Activated CD4-positive, alpha-beta T cell treated with anti-CD3 and anti-CD28 coated beads for 36 hours (primary cell): ENCODE measurements around the gene TSPAN9. TPM values are rescaled to one million over a fixed set of nuclear protein-coding genes. Genes with fewer than 3 reads are reported as not detected.

Source experiments
- ATAC-seq: fragments of 200-7000 bp; cut with Tn5 transposase; one replicate; pipeline ENCODE4 v1.10.0; 2021; ENCODE audit warnings: mild to moderate bottlenecking, moderate library complexity
- CTCF ChIA-PET: fragments of 350-600 bp; sonication (Branson Sonifier 250); formaldehyde crosslinking; loops from one replicate; lab custom pipeline; 2021; ENCODE audit warnings: antibody characterized with exemption; lab: Charles Lee
- POLR2A ChIA-PET: fragments of 350-600 bp; sonication (Branson Sonifier 250); formaldehyde crosslinking; loops from one replicate; lab custom pipeline; 2021; ENCODE audit warnings: antibody characterized with exemption, inconsistent platforms; lab: Charles Lee
- DNase-seq: peaks from one replicate; pipeline ENCODE4 v3.0.0-alpha.2; 2020
- H3K27ac Mint-ChIP-seq: one replicate; pipeline ENCODE4 v1.8.0; 2021; ENCODE audit warnings: mixed read lengths
- H3K27me3 Mint-ChIP-seq: one replicate; pipeline ENCODE4 v1.8.0; 2021; ENCODE audit warnings: mixed read lengths
- H3K36me3 Mint-ChIP-seq: one replicate; pipeline ENCODE4 v1.8.0; 2021; ENCODE audit warnings: low read depth, mixed read lengths
- H3K4me1 Mint-ChIP-seq: one replicate; pipeline ENCODE4 v1.8.0; 2021; ENCODE audit warnings: mixed read lengths
- H3K4me3 Mint-ChIP-seq: one replicate; pipeline ENCODE4 v1.8.0; 2021; ENCODE audit warnings: mild to moderate bottlenecking, moderate library complexity, mixed read lengths
- H3K9me3 Mint-ChIP-seq: one replicate; pipeline ENCODE4 v1.8.0; 2021; ENCODE audit warnings: low read depth, mixed read lengths
- intact Hi-C, 2 experiments: fragments of 100-400 bp; cut with DNase I in 1 of 2; cut with micrococcal nuclease in 1 of 2; formaldehyde crosslinking; loops; one replicate each; pipeline versions ENCODE4 v1.14.2 to v1.15.1; 2022 to 2024; cut with DNase I, micrococcal nuclease
- total RNA-seq, 2 experiments: library from RNA; stranded (reverse); gene quantifications; one replicate each; pipeline ENCODE4 v1.2.3, GENCODE V29; 2021

Gene TSPAN9
- total RNA-seq, 2 experiments from 2014 or later, result 0.82 to 1.3 TPM

DNA sequence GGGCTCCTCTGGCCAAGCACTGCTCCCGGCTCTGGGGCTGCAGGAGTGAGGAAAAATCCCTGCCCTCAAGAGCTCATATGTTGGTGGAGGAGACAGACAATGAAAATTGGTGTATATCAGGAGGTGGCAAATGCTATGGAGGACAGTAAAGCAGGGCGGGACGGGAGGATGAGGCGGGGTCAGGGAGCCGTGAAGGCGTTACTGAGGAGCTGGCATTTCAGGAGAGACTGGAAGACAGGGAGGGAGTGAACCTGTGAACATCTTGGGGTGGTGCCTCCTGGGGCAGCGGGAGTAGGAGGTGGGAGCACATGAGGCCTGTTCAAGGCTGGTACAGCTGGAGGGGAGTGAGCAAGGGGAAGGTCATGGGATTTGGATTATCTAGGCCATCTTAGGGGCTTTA lies 26.6 kb downstream of the TSPAN9 start:
- Mint-ChIP-seq H3K27me3 (no peaks in the 10 kb centered on the region), H3K4me3 (no peak overlapping the region), H3K4me1 (peaks cover 9% of the 10 kb centered on the region), H3K36me3 (peaks cover 9% of the 10 kb centered on the region), H3K27ac (no peak overlapping the region), H3K9me3 (peaks cover 12% of the 10 kb centered on the region)
- intact Hi-C loops, result no loop called here
- ChIA-PET CTCF (no interaction called here), POLR2A (no interaction called here)
- no peak for DNase-seq
- ATAC-seq, result no peak

DNA sequence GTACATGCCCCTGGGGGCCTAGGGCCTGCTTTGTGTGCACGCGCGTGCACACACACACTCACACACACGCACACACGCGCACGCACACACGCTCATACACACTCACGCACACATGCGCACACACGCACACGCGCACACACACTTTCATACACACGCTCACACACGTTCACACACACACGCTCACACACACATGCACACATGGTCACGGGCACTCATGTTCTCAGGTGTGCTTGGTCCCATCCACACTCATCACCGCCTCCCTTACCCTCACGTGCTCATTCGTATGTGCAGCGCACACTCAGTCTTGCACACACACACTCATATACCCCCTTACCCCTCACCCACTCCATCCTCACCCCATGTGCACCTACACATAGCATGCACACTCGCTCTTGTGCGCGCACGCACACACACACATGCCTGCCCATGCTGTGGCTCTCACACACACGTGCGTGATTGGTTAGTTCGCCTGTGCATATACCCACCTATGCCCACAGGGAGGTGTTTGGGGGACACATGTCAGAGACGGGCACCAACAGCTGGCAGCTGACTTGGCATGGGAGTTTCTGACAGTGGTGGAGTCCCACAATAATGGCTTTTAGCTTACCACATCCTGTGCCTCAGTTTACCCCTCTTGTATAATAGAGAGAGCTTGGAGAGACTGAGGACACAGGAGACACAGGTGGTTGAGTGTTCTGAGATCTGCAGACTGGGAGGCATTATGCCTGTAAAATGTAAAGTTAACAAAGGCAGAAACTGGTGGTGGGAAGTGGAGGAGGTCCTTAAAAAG lies 28.7 kb downstream of the TSPAN9 start:
- intact Hi-C loops, result no loop called here
- H3K27me3 Mint-ChIP-seq, result no peaks in the 10 kb centered on the region
- no peak overlapping the region for H3K4me3 Mint-ChIP-seq
- H3K9me3 Mint-ChIP-seq, result no peaks in the 10 kb centered on the region
- peaks cover 9% of the 10 kb centered on the region for H3K4me1 Mint-ChIP-seq
- ChIA-PET POLR2A (no interaction called here), CTCF (interaction anchor here (0.6 to 1.5 kb wide), 2 partner anchors 53 to 169 kb away, joined by 3 read pairs; no protein-coding TSS in a partner anchor)
- no peaks in the 10 kb centered on the region for H3K36me3 Mint-ChIP-seq
- DNase-seq (no peak), ATAC-seq (no peak)
- no peak overlapping the region for H3K27ac Mint-ChIP-seq

DNA sequence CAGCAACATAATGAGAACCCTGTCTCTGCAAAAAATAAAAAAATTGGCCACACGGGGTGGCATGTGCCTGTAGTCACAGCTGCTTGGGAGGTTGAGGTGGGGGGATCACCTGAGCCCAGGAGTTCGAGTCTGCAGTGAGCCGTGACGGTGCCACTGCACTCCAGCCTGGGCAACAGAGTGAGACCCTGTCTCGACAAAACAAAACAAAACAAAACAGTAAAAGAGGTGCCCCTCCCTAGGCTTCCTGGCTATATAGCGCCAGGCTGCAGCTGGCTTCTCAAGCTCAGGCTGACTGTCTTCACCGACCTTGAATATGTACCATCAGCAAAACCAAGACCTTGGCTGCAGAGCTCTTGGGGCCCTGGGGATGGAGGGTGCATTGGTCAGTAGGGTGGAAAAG lies 29.4 kb downstream of the TSPAN9 start:
- intact Hi-C loops, result no loop called here

DNA sequence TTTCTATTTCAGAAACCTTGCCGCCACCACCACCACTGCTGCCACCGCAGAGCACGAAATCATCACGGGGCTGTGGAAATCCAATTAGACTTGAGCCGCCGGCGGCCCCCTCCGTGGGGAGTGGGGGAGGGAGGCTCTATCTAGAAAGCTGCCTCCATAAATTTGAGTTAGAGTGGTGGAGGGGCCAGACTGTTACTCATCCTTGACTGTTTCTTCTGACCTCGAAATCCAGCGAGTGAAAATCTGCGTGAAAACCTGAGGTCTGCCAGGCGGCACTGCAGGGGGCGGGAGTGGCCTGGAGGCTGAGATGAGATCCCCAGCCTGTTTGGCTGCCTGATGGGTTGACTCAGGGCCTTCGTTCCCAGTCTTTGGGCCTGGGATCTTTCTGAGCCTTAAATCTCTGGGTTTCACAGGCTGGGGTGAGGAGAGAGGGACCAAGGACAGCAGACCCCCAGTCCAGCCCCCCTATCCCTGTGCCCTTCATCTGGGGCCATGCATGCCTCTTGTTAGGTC lies 29.9 kb downstream of the TSPAN9 start:
- no peaks in the 10 kb centered on the region for H3K9me3 Mint-ChIP-seq
- peaks cover 9% of the 10 kb centered on the region for H3K4me1 Mint-ChIP-seq
- no peaks in the 10 kb centered on the region for H3K27me3 Mint-ChIP-seq
- POLR2A ChIA-PET, result no interaction called here
- CTCF ChIA-PET, result interaction anchor here (0.8 kb wide), 1 partner anchor 34 kb away, joined by 3 read pairs; no protein-coding TSS in a partner anchor
- intact Hi-C loops, result no loop called here
- ATAC-seq, result no peak
- H3K36me3 Mint-ChIP-seq, result no peaks in the 10 kb centered on the region
- no peak for DNase-seq
- no peak overlapping the region for H3K4me3 Mint-ChIP-seq
- H3K27ac Mint-ChIP-seq, result no peak overlapping the region

More for the DNA sequence above, 29.4 kb downstream of the TSPAN9 start:
- H3K9me3 Mint-ChIP-seq, result no peaks in the 10 kb centered on the region
- DNase-seq (no peak), ATAC-seq (no peak)
- no peak overlapping the region for H3K27ac Mint-ChIP-seq
- H3K4me3 Mint-ChIP-seq, result no peak overlapping the region
- no peaks in the 10 kb centered on the region for H3K36me3 Mint-ChIP-seq
- H3K4me1 Mint-ChIP-seq, result peaks cover 9% of the 10 kb centered on the region
- POLR2A ChIA-PET, result no interaction called here
- no peaks in the 10 kb centered on the region for H3K27me3 Mint-ChIP-seq
- CTCF ChIA-PET, result interaction anchor here (0.6 kb wide), 1 partner anchor 54 kb away, joined by 3 read pairs; no protein-coding TSS in a partner anchor

DNA sequence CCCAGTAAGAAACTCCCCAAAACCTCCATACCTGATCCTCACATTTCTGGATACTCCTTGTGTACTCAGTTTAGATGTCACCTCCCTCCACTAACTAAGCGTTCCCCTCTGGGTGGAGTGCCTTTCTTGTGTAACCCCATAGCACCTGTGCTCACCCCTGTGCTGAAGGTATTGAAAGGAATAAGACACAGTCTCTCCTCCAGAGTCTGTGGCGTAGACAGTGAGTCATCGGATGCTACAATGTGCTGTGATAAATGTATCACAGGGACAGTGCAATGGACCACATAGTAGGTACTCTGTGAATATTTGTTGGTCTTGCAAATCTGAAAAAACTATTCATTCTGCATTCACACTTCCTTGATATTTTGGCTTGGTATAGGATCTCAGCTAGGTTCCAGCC lies 30.8 kb downstream of the TSPAN9 start:
- CTCF ChIA-PET, result interaction anchor here (0.8 kb wide), 1 partner anchor 35 kb away, joined by 3 read pairs; no protein-coding TSS in a partner anchor
- no peaks in the 10 kb centered on the region for H3K9me3 Mint-ChIP-seq
- H3K27me3 Mint-ChIP-seq, result no peaks in the 10 kb centered on the region
- POLR2A ChIA-PET, result no interaction called here
- intact Hi-C loops, result no loop called here
- H3K4me1 Mint-ChIP-seq, result peaks cover 9% of the 10 kb centered on the region
- no peaks in the 10 kb centered on the region for H3K36me3 Mint-ChIP-seq
- no peak for ATAC-seq
- no peak overlapping the region for H3K27ac Mint-ChIP-seq
- no peak overlapping the region for H3K4me3 Mint-ChIP-seq
- DNase-seq, result no peak

DNA sequence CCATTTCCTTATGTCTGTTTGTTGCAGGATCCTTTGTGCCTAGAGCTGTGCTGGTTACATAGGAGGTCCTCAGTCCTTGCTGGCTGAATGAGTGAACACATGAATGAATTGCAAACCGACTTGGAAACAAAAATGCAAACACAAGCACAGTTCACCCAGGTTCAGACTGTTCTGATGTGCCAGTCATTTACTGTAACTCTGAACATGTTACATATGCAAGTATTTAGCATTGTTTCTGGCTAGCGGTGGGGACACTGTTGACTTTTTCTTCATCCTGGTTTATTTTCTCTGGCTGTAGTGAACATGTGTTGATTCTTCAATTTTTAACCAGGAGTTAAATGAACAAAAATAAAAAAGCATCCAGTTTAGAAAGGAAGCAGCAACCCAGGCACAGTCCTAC lies 33.4 kb downstream of the TSPAN9 start:
- peaks cover 9% of the 10 kb centered on the region for H3K4me1 Mint-ChIP-seq
- ATAC-seq (no peak), DNase-seq (no peak)
- no peaks in the 10 kb centered on the region for H3K27me3 Mint-ChIP-seq
- H3K9me3 Mint-ChIP-seq, result no peaks in the 10 kb centered on the region
- no peak overlapping the region for H3K4me3 Mint-ChIP-seq
- H3K36me3 Mint-ChIP-seq, result no peaks in the 10 kb centered on the region
- no peak overlapping the region for H3K27ac Mint-ChIP-seq
- intact Hi-C loops, result no loop called here
- ChIA-PET CTCF (no interaction called here), POLR2A (no interaction called here)

DNA sequence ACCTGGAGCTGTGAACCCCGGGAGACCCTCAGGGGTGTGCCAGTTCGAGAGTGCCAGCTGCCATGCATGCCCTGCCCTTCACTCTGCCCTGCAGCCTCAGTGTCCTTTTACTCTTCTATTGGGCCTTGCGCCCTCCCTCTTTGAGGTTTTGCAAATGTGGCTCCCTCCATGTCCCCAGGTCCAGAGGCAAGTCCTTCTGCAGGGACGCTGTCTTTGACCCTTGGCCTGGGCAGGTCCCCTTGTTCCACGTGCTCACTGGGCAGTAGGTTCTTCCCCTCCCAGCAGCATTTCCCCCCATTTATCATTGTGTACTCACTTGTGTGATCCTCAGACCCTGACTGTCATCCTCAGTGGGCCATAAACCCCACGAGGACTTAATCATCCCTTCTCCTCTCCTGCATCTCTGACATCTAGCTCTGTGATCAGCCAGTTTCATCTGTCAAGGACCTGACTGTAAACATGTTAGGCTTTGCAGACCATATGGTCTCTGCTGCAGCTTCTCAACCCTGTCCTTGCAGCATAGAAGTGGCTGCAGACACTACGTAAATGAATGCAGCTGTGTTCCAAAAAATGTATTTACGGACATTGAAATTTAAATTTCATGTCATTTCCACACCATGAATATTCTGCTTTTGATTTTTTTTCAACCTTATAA lies 36.6 kb downstream of the TSPAN9 start:
- POLR2A ChIA-PET, result no interaction called here
- Mint-ChIP-seq H3K9me3 (no peaks in the 10 kb centered on the region), H3K27me3 (peaks cover 14% of the 10 kb centered on the region), H3K4me3 (no peak overlapping the region), H3K36me3 (no peaks in the 10 kb centered on the region), H3K27ac (no peak overlapping the region), H3K4me1 (no peaks in the 10 kb centered on the region)
- no peak for DNase-seq
- CTCF ChIA-PET, result no interaction called here
- no peak for ATAC-seq
- intact Hi-C loops, result no loop called here

DNA sequence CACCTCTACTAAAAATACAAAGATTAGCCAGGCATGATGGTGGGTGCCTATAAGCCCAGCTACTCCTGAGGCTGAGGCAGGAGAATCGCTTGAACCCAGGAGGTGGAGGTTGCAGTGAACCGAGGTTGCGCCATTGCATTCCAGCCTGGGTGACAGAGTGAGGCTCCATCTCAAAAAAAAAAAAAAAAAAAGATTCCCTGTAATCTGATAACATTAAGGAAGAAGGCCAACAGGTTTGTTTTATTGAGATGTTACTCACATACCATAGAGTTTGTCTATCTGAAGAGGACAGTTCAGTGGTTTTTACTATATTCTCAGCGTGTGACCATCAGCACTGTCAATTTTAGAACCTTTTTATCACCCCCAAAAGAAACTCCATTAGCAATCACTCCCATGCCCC lies 37.5 kb downstream of the TSPAN9 start:
- Mint-ChIP-seq H3K4me1 (peaks cover 6% of the 10 kb centered on the region), H3K9me3 (no peaks in the 10 kb centered on the region), H3K4me3 (no peak overlapping the region), H3K27ac (no peak overlapping the region), H3K27me3 (peaks cover 14% of the 10 kb centered on the region), H3K36me3 (no peaks in the 10 kb centered on the region)
- intact Hi-C loops, result no loop called here
- DNase-seq (no peak), ATAC-seq (no peak)
- CTCF ChIA-PET, result no interaction called here
- POLR2A ChIA-PET, result no interaction called here

GRCh38 chr12:3115078-3115477 lies 37.9 kb downstream of the TSPAN9 start:
- DNase-seq (no peak), ATAC-seq (no peak)
- intact Hi-C loops, result no loop called here
- Mint-ChIP-seq H3K4me3 (no peak overlapping the region), H3K36me3 (no peaks in the 10 kb centered on the region), H3K4me1 (peaks cover 9% of the 10 kb centered on the region), H3K27ac (no peak overlapping the region), H3K27me3 (peaks cover 14% of the 10 kb centered on the region), H3K9me3 (no peaks in the 10 kb centered on the region)
- POLR2A ChIA-PET, result no interaction called here
- CTCF ChIA-PET, result interaction anchor here (0.5 to 2.2 kb wide), 2 partner anchors 99 to 160 kb away, joined by 3 to 7 read pairs; no protein-coding TSS in a partner anchor

GRCh38 chr12:3116106-3116844 lies 39.1 kb downstream of the TSPAN9 start:
- Mint-ChIP-seq H3K9me3 (no peaks in the 10 kb centered on the region), H3K36me3 (no peaks in the 10 kb centered on the region), H3K4me1 (peaks cover 13% of the 10 kb centered on the region), H3K4me3 (no peak overlapping the region), H3K27me3 (peaks cover 14% of the 10 kb centered on the region), H3K27ac (no peak overlapping the region)
- ATAC-seq (no peak), DNase-seq (no peak)
- intact Hi-C loops, result no loop called here
- ChIA-PET CTCF (interaction anchor here (2.2 kb wide), 1 partner anchor 159 kb away, joined by 7 read pairs; no protein-coding TSS in a partner anchor), POLR2A (no interaction called here)

GRCh38 chr12:3117144-3117581 lies 40.0 kb downstream of the TSPAN9 start:
- ChIA-PET POLR2A (no interaction called here), CTCF (interaction anchor here (2.2 kb wide), 1 partner anchor 158 kb away, joined by 7 read pairs; no protein-coding TSS in a partner anchor)
- DNase-seq (no peak), ATAC-seq (no peak)
- H3K27me3 Mint-ChIP-seq, result peaks cover 14% of the 10 kb centered on the region
- H3K9me3 Mint-ChIP-seq, result no peaks in the 10 kb centered on the region
- peaks cover 13% of the 10 kb centered on the region for H3K4me1 Mint-ChIP-seq
- H3K4me3 Mint-ChIP-seq, result no peak overlapping the region
- H3K36me3 Mint-ChIP-seq, result no peaks in the 10 kb centered on the region
- no peak overlapping the region for H3K27ac Mint-ChIP-seq
- intact Hi-C loops, result no loop called here
